HT-29 (cell line): ENCODE measurements around the gene C20orf204. TPM values are rescaled to one million over a fixed set of nuclear protein-coding genes. Genes with fewer than 3 reads are reported as not detected.

Source experiments
- DNase-seq: peaks from one replicate; pipeline ENCODE4 v3.0.0-alpha.2; 2015; ENCODE audit warnings: low spot score
- total RNA-seq: library from RNA; depleted of rRNA; stranded (reverse); fragments of >200 nt; shearing (Covaris generic); gene quantifications from 2 replicates; pipeline ENCODE4 v1.2.3, GENCODE V29; 2014

The C20orf204 gene
- total RNA-seq, 1 experiment from 2014 or later, result 0.69 TPM

DNA sequence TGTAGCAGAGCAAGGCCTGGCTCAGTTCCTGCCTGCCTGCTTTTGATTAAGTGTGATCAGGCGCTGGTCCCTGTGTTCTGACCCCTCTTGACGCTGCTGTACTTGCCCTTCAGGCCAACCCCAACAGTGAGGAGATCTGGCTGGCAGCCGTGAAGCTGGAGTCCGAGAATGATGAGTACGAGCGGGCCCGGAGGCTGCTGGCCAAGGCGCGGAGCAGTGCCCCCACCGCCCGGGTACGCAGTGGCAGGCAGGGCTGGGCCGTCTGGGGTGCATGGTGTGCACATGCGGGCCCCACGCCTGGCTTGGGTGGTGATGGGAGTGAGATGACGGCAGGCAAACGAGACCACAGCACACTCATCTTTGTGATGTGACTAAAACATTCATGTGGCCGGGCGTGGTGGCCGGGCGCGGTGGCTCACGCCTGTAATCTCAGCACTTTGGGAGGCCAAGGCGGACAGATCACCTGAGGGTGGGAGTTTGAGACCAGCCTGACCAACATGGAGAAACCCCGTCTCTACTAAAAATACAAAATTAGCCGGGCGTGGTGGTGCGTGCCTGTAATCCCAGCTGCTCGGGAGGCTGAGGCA is 10.1 kb upstream of the C20orf204 start:
- DNase-seq, result no peak

DNA sequence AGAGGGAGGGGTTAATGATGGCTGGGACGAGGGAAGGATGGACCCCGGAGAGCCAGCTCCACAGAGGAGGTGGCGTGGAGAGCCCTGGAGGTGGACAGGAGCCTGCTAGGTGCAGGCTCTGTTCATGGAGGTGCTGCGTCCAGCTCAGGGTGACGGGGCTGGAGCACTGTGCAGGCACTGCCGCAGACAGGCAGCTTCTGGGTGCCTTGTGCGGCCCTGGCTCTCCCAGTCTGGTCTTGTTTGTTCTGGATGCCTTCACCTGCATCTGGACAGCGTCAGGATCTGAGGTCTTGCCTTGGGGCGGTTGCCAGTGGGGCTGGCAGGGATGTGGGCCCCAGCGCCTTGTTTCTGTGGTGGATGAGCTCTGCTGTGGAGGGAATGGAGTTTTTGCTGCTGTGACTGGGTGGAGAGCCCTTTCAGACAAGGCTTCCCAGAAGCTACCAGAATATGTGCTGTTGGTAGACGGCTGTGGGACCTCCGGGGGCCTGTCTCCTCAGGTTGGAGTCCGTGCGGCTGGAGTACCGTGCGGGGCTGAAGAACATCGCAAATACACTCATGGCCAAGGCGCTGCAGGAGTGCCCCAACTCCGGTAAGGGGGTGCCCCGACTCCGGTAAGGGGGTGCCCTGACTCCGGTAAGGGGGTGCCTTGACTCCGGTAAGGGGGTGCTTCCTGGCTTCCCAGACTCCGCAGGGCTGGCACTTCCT is 7.8 kb upstream of the C20orf204 start:
- no peak for DNase-seq

- no peak for DNase-seq
Measured at GRCh38 chr20:64029293-64030117, 6.5 kb upstream of the C20orf204 start.

GRCh38 chr20:64030371-64031134 is 5.4 kb upstream of the C20orf204 start:
- no peak for DNase-seq

DNA sequence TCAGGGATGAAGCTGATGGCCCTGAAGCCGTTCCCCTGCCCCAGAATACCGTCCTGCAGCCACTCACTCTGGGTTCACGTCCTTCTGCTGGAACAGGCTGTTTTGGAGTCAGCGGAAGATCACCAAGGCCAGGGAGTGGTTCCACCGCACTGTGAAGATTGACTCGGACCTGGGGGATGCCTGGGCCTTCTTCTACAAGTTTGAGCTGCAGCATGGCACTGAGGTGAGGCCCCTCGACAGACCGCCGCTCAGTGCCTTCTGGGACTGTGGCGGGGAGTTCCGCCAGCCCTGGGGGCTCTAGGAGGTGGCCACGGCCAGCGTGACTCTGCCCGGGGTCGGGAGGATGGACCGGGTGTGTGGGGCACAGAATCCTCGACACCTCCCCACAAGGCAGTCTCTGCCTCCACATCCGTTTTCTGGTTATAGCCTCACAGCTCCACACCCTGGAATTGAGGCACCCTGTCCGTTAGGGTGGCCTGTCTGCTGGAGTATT is 4.1 kb upstream of the C20orf204 start:
- DNase-seq, result no peak

GRCh38 chr20:64032706-64033624 is 3.0 kb upstream of the C20orf204 start:
- no peak for DNase-seq

- no peak for DNase-seq
Measured at GRCh38 chr20:64033981-64034493, 1.9 kb upstream of the C20orf204 start.

- no peak for DNase-seq
Measured at GRCh38 chr20:64035066-64035932, 683 bp upstream of the C20orf204 start.

DNA sequence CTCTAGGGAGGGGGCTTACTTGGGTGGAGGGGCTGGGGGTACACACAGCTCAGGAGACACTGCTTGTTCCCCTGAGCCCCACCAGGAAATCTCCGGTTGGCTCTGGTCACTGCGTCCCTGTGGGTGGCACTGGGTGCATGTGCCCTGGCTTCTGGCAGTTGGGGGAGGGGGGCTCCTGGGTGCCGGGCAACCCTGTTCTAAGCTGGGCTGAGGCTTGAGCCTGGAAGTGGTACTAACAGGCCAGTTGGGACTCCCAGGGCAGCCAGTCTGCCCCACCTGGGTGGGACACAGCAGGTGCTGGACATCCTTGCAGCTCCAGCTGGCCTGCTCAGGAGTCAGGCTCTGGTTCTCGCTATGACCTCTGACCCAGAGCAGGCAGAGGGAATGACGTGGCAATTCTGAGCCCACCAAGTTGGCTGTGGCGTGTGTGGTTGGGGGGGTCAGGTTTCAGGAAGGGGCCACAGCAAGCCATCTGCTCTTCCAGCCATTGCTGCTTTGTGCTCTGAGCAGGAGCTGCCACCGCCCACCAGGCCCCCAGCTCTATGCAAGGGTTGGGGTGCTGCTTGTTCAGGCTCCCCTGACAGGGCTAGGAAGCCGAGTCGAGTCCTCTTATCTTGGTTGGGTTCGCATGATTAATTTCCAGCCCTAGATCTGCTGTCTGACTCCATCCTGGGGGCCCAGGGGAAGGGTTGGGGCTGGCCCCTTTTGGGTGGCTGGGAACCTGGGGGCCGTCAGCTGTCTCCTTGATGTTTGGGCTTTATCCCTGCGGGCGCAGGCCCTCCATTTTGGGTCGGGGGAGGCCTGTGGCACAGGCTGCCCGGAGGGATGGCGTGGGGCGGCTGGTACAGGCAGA is 590 bp downstream of the C20orf204 start:
- no peak for DNase-seq

GRCh38 chr20:64037199-64037497 is 1.2 kb downstream of the C20orf204 start:
- DNase-seq, result no peak

DNA sequence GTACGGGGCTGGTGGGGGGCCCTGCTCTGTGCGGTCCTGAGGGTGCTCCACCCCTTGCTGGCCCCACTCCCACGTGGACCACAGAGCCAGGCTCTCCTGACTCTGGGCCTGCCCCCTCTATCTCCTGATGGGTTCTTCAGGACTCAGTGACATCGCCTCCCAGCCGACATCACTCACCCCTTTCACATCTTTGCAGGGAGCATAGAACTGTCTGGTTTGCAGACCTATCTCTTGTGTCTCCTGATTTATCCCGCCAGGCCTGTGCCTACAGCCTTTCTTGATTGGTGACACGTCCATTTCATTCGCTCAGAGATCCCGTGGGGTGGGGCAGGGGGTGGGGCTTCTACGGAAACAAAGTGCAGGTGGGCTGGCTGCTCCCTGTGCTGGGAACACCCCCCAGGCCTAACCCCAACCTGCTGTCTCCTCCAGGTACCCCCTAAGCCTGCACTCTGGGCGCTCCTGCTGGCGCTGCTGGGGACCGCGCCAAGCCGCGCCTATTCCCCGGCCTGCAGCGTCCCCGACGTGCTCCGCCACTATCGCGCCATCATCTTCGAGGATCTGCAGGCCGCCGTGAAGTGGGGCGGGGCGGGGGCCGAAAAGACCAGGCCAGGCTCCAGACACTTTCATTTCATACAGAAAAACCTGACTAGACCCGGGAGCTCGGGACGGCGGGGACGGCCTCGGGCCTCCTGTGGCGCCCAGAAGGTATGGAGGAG is 1.7 kb downstream of the C20orf204 start:
- DNase-seq, result peak; percentile 52

DNA sequence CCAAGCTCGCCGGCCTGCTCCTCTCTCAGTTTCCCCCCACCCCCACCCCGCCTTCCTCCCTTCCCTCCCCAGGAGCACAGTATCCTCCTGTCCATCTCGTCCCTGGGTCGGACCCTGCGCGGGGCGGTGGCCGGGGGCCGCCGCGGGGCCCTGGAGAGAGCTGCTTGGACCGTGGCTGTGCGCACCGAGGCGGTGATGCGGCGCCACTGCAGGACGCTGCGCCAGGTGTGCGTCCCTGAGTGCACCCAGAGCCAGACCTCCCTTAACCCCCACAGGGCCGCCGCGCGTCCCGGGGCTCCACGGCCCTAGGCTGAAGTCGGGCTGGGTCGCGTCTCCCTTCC is 2.2 kb downstream of the C20orf204 start:
- DNase-seq, result no peak

- DNase-seq, result peak; percentile 90
Measured at GRCh38 chr20:64038565-64039292, 2.7 kb downstream of the C20orf204 start.

- DNase-seq, result no peak
Measured at GRCh38 chr20:64039293-64040160, 3.5 kb downstream of the C20orf204 start.

DNA sequence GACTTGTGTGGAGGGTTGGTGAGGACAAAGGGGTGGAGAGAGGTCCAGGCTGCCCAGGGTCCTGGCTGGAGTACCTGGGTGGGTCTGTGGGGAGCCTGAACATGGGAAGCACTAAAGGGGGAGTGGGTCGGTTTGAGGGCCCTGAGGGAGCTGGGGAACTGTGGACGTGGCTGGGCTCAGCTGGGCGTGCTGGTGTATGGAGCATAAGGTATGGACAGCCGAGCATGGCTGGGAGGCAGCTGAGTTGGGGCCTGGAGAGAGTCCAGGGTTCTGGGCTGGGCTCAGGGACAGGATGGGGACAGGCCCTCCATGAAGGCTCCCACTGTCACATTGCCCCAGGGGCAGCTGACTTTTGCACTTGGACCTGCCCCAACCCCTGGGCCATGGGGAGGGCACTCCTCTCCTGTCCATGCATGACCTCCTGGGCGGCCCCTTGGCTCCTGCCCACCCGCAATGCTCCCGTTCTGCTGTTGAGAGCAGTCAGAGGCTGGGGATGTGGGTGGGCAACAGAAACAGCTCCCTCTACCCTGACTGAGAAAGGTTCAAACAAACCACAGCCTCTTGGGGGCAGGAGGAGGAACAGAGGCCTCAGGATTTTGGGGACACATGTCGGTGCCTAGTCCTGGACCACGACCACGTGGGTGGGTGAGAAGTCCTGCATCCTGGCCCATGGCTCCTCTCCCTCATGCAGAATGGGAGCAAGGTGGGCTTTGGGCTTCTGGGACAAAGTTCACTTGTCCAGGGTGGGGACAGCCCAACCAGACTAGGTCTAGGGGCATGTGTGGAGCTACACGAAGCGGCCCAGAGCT is 4.5 kb downstream of the C20orf204 start:
- DNase-seq, result no peak
